HepG2 (cell line): Measurements from ENCODE around the gene TLR9. TPM values are rescaled to one million over a fixed set of nuclear protein-coding genes. Genes with fewer than 3 reads are reported as not detected.

Experiments
- ATAC-seq: fragments of 200-7000 bp; cut with Tn5 transposase; 3 replicates; pipeline ENCODE4 v1.9.1; 2020; ENCODE audit warnings: mild to moderate bottlenecking, moderate library complexity
- BruUV-seq: library from RNA; stranded (reverse); fragments of 400-500 nt; replicated peaks from 2 replicates; lab custom pipeline; 2021; lab: Mats Ljungman, UMichigan
- CTCF ChIA-PET: fragments of 300-600 bp; formaldehyde crosslinking; extraction: SDS; loops from one replicate; lab custom pipeline; 2021; ENCODE audit warnings: low total read pairs, inconsistent platforms, low intra/inter-chr PET ratio; lab: Yijun Ruan, JAX
- POLR2A ChIA-PET: fragments of 350-600 bp; sonication (Branson Sonifier 250); formaldehyde crosslinking; loops from one replicate; lab custom pipeline; 2020; ENCODE audit warnings: antibody characterized with exemption, inconsistent platforms; lab: Yijun Ruan, JAX
- DNase-seq: peaks from one replicate; pipeline ENCODE4 v3.0.0-alpha.2; 2015; ENCODE audit warnings: low spot score
- FAIRE-seq: peaks from 3 replicates; lab custom pipeline; 2011; peaks lifted over from hg19 to GRCh38; lab: Jason Lieb, UNC
- H2AFZ ChIP-seq: one replicate; pipeline ENCODE4 v1.6.1; 2011; ENCODE audit warnings: low read length, inconsistent platforms
- H3K27ac ChIP-seq: fragments of 300-600 bp; 3 replicates; pipeline ENCODE4 v1.8.0; 2011; ENCODE audit warnings: mixed run types, mild to moderate bottlenecking, mixed read lengths, low read length, inconsistent platforms; ENCODE audit not compliant: insufficient read depth; ENCODE audit errors: extremely low read length
- H3K27me3 ChIP-seq, 2 experiments: fragments of 200-600 bp in 1 of 2; 2 replicates in 1 of 2; 3 replicates in 1 of 2; pipeline versions ENCODE4 v1.6.0 to v1.8.0; 2011; ENCODE audit warnings: low read length in 2 of 2, mild to moderate bottlenecking in 2 of 2, moderate library complexity in 2 of 2, inconsistent platforms in 1 of 2; ENCODE audit not compliant: insufficient read depth in 2 of 2, control insufficient read depth in 1 of 2
- H3K36me3 ChIP-seq, 2 experiments: fragments of 200-600 bp in 1 of 2; replicated peaks in 1 of 2; 2 replicates in 1 of 2; 3 replicates in 1 of 2; pipeline versions ENCODE4 v1.5.1 to v1.8.0; 2011; ENCODE audit warnings: low read length in 2 of 2, inconsistent platforms in 1 of 2; ENCODE audit not compliant: insufficient read depth in 2 of 2, control insufficient read depth in 1 of 2
- H3K4me1 ChIP-seq: 2 replicates; pipeline ENCODE4 v1.5.1; 2012; ENCODE audit warnings: low read length, inconsistent platforms; ENCODE audit not compliant: insufficient read depth
- H3K4me2 ChIP-seq: 2 replicates; pipeline ENCODE4 v1.6.0; 2011; ENCODE audit warnings: low read depth, low read length, inconsistent platforms
- H3K4me3 ChIP-seq, 3 experiments: fragments of 200-600 bp in 1 of 3; sonication (generic), shearing (Covaris generic) in 1 of 3; replicated peaks in 1 of 3; 2 replicates each; pipeline ENCODE4 v1.5.1; 2011 to 2016; ENCODE audit warnings: low read length in 3 of 3, inconsistent platforms in 2 of 3, low read depth in 2 of 3, mild to moderate bottlenecking in 2 of 3, control low read depth in 1 of 3, mixed read lengths in 1 of 3; ENCODE audit not compliant: insufficient read depth in 1 of 3
- H3K79me2 ChIP-seq: one replicate; pipeline ENCODE4 v1.6.1; 2011; ENCODE audit warnings: low read length, inconsistent platforms; ENCODE audit not compliant: insufficient read depth
- H3K9ac ChIP-seq: 2 replicates; pipeline ENCODE4 v1.6.0; 2011; ENCODE audit warnings: mild to moderate bottlenecking, low read depth, low read length, inconsistent platforms; ENCODE audit not compliant: insufficient read depth
- H3K9me3 ChIP-seq: 2 replicates; pipeline ENCODE4 v1.5.1; 2012; ENCODE audit warnings: mild to moderate bottlenecking, low read length
- H4K20me1 ChIP-seq: 2 replicates; pipeline ENCODE4 v1.6.0; 2011; ENCODE audit warnings: inconsistent platforms, mild to moderate bottlenecking, low read length, moderate library complexity; ENCODE audit not compliant: insufficient read depth
- IKZF4 ChIP-seq: sonication (generic); formaldehyde crosslinking; IDR thresholded peaks from 2 replicates; pipeline ENCODE4 v1.5.1; 2020; ENCODE audit warnings: borderline replicate concordance, mild to moderate bottlenecking, low read depth, missing genetic modification reagents; ENCODE audit errors: not compliant biosample characterization
- NFKB2 ChIP-seq: sonication (generic); formaldehyde crosslinking; IDR thresholded peaks from 2 replicates; pipeline ENCODE4 v1.4.0; 2020; ENCODE audit warnings: missing genetic modification reagents, borderline replicate concordance
- PLRG1 ChIP-seq: fragments of 450-650 bp; conservative IDR thresholded peaks from 2 replicates; pipeline ENCODE4 v1.6.1; 2016
- SETDB1 ChIP-seq: sonication (generic); formaldehyde crosslinking; IDR thresholded peaks from 2 replicates; pipeline ENCODE4 v1.5.1; 2020; ENCODE audit warnings: missing genetic modification reagents, mild to moderate bottlenecking, borderline replicate concordance
- WGBS: methylation state at CpG from one replicate; pipeline ENCODE4 v1.1.6; 2017; ENCODE audit warnings: low lambda C conversion rate; 5-methylcytosine and 5-hydroxymethylcytosine counted together
- in situ Hi-C: cut with HindIII; loops from 2 replicates; pipeline ENCODE4 v1.10.0; 2017; ENCODE audit warnings: low pct_unique_long_range_greater_than_20kb; ENCODE audit not compliant: extremely low pct_ligation_motif_present
- intact Hi-C: fragments of 100-400 bp; cut with micrococcal nuclease; formaldehyde crosslinking; loops from one replicate; pipeline ENCODE4 v1.10.0; 2022; ENCODE audit not compliant: unreplicated experiment
- polyA plus RNA-seq, 8 experiments: library from polyadenylated mRNA; depleted of rRNA in 3 of 8; stranded (reverse) in 7 of 8; unstranded in 1 of 8; fragments of >200 nt; fragmentation: Illumina TruSeq in 4 of 8; extraction: Trizol in 4 of 8; gene quantifications; 2 replicates each; pipeline versions ENCODE4 v1.2.1 to v1.2.3, GENCODE V29; 2011 to 2016; ENCODE audit warnings: low read depth in 4 of 8, missing spikeins in 1 of 8, mixed read lengths in 1 of 8; ENCODE audit not compliant: insufficient read depth in 1 of 8
- total RNA-seq, 5 experiments: library from RNA; depleted of rRNA; stranded (reverse); fragments of >200 nt; fragmentation: Illumina TruSeq; extraction: Trizol; gene quantifications; 2 replicates each; pipeline ENCODE4 v1.2.3, GENCODE V29; 2016; ENCODE audit warnings: low read depth in 1 of 5
- TF ChIP-seq, protein P1 (sequence below): sonication (generic); formaldehyde crosslinking; IDR thresholded peaks from 2 replicates; pipeline ENCODE4 v1.4.0; 2020; ENCODE audit warnings: mild to moderate bottlenecking, missing genetic modification reagents
- TF ChIP-seq, protein P2 (sequence below): sonication (generic); formaldehyde crosslinking; IDR thresholded peaks from 2 replicates; pipeline ENCODE4 v1.5.1; 2020; ENCODE audit warnings: missing genetic modification reagents, mild to moderate bottlenecking, borderline replicate concordance
- TF ChIP-seq, protein P3 (sequence below): sonication (generic); formaldehyde crosslinking; IDR thresholded peaks from 2 replicates; pipeline ENCODE4 v1.8.1; 2022; ENCODE audit warnings: mild to moderate bottlenecking, missing genetic modification reagents
- TF ChIP-seq, protein P4 (sequence below): sonication (generic); formaldehyde crosslinking; IDR thresholded peaks from 2 replicates; pipeline ENCODE4 v1.5.0; 2020; ENCODE audit warnings: mild to moderate bottlenecking, missing genetic modification reagents
- TF ChIP-seq, protein P5 (sequence below): sonication (generic); formaldehyde crosslinking; IDR thresholded peaks from 2 replicates; pipeline ENCODE4 v1.8.0; 2022; ENCODE audit warnings: mild to moderate bottlenecking, missing genetic modification reagents

Gene TLR9
- total and polyA plus RNA-seq, 2 of the 13 experiments (the other 11 are each of a cell fraction or from before 2014, with no cell fraction given) = not detected

DNA sequence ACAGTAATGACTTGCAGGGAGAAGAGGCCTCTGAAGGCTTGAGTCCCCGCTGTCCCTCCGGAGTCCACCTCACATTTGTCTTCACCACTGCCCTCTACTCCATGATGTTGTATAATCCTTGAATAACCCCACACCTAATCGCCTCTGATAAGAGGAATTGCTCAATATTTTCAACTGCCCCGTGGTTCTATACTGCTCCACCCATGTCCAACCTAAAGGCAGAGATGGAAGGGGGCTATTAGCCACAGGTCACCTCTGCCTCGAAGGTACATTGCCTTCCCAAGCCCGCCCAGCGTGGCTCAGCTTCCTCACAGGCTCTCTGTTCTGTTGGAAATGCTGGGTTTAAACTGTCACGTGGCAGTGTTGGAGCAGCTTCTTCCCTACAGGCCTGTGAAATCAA lies 12.4 kb downstream of the TLR9 start:
- CTCF ChIA-PET = no interaction called here
- no peak for TF ChIP-seq IKZF4 (CRISPR knock-in tag)
- TF ChIP-seq, protein P1, sequence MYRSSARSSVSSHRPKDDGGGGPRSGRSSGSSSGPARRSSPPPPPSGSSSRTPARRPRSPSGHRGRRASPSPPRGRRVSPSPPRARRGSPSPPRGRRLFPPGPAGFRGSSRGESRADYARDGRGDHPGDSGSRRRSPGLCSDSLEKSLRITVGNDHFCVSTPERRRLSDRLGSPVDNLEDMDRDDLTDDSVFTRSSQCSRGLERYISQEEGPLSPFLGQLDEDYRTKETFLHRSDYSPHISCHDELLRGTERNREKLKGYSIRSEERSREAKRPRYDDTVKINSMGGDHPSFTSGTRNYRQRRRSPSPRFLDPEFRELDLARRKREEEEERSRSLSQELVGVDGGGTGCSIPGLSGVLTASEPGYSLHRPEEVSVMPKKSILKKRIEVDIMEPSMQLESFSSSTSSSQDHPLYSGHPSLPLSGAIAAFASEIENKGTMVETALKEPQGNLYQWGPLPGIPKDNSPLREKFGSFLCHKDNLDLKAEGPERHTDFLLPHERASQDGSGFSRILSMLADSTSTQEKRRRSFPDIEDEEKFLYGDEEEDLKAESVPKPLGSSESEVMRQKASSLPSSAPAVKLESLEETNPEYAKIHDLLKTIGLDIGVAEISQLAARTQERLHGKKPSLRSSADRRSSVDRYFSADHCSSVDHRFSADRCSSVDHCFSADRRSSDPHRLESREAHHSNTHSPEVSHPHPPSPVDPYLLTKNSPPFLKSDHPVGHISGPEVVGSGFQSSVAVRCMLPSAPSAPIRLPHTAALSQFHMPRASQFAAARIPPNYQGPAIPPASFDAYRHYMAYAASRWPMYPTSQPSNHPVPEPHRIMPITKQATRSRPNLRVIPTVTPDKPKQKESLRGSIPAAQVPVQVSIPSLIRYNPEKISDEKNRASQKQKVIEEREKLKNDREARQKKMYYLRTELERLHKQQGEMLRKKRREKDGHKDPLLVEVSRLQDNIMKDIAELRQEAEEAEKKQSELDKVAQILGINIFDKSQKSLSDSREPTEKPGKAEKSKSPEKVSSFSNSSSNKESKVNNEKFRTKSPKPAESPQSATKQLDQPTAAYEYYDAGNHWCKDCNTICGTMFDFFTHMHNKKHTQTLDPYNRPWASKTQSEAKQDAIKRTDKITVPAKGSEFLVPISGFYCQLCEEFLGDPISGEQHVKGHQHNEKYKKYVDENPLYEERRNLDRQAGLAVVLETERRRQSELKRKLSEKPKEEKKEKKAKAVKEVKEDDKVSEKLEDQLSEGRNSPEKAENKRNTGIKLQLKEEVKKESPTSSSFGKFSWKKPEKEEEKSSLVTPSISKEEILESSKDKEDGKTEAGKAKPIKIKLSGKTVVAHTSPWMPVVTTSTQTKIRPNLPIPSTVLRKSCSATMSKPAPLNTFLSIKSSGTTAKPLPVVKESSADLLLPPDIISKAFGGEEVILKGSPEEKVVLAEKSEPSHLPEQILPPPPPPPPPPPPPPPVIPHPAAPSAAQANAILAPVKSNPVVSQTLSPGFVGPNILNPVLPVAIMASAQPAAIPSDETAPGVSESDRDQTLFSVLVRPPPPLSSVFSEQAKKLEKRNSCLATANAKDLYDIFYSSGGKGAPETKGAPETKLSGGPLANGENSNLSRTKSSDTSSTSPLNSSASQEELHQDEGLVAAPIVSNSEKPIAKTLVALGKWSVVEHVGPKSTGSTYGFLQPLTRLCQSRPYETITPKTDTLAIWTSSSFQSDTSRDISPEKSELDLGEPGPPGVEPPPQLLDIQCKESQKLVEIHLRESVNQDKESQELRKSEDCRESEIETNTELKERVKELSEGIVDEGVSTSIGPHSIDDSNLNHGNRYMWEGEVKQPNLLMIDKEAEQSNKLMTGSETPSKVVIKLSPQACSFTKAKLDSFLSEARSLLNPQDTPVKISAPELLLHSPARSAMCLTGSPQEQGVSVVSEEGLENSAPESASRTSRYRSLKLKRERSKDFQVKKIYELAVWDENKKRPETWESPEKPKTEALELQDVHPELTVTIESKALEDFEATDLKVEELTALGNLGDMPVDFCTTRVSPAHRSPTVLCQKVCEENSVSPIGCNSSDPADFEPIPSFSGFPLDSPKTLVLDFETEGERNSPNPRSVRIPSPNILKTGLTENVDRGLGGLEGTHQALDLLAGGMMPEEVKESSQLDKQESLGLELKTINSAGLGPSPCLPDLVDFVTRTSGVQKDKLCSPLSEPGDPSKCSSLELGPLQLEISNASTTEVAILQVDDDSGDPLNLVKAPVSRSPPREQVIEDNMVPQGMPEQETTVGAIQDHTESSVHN (CRISPR knock-in tag) = no peak
- TF ChIP-seq PLRG1 = no peak
- TF ChIP-seq, protein P2, sequence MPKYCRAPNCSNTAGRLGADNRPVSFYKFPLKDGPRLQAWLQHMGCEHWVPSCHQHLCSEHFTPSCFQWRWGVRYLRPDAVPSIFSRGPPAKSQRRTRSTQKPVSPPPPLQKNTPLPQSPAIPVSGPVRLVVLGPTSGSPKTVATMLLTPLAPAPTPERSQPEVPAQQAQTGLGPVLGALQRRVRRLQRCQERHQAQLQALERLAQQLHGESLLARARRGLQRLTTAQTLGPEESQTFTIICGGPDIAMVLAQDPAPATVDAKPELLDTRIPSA = no peak
- TF ChIP-seq, protein P3, sequence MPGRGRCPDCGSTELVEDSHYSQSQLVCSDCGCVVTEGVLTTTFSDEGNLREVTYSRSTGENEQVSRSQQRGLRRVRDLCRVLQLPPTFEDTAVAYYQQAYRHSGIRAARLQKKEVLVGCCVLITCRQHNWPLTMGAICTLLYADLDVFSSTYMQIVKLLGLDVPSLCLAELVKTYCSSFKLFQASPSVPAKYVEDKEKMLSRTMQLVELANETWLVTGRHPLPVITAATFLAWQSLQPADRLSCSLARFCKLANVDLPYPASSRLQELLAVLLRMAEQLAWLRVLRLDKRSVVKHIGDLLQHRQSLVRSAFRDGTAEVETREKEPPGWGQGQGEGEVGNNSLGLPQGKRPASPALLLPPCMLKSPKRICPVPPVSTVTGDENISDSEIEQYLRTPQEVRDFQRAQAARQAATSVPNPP = no peak
- TF ChIP-seq SETDB1 (CRISPR knock-in tag) = no peak
- TF ChIP-seq, protein P4, sequence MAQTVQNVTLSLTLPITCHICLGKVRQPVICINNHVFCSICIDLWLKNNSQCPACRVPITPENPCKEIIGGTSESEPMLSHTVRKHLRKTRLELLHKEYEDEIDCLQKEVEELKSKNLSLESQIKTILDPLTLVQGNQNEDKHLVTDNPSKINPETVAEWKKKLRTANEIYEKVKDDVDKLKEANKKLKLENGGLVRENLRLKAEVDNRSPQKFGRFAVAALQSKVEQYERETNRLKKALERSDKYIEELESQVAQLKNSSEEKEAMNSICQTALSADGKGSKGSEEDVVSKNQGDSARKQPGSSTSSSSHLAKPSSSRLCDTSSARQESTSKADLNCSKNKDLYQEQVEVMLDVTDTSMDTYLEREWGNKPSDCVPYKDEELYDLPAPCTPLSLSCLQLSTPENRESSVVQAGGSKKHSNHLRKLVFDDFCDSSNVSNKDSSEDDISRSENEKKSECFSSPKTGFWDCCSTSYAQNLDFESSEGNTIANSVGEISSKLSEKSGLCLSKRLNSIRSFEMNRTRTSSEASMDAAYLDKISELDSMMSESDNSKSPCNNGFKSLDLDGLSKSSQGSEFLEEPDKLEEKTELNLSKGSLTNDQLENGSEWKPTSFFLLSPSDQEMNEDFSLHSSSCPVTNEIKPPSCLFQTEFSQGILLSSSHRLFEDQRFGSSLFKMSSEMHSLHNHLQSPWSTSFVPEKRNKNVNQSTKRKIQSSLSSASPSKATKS (CRISPR knock-in tag) = no peak
- TF ChIP-seq, protein P5, sequence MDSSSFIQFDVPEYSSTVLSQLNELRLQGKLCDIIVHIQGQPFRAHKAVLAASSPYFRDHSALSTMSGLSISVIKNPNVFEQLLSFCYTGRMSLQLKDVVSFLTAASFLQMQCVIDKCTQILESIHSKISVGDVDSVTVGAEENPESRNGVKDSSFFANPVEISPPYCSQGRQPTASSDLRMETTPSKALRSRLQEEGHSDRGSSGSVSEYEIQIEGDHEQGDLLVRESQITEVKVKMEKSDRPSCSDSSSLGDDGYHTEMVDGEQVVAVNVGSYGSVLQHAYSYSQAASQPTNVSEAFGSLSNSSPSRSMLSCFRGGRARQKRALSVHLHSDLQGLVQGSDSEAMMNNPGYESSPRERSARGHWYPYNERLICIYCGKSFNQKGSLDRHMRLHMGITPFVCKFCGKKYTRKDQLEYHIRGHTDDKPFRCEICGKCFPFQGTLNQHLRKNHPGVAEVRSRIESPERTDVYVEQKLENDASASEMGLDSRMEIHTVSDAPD (CRISPR knock-in tag) = no peak
- TF ChIP-seq NFKB2 = no peak

More for the DNA sequence above, 12.4 kb downstream of the TLR9 start:
- no peak for ATAC-seq
- no peaks in the 10 kb centered on the region for H3K27me3 ChIP-seq
- H3K36me3 ChIP-seq = peaks cover 20 to 56% of the 10 kb centered on the region in 2 experiments; a peak in 4 of 5 replicates
- H3K27ac ChIP-seq = no peak overlapping the region
- no peak overlapping the region for H2AFZ ChIP-seq
- 72% methylated on average over 8 of the region's 8 CpGs for whole genome bisulfite sequencing
- no peak overlapping the region for H3K9ac ChIP-seq
- no peak for FAIRE-seq
- intact Hi-C loops = no loop called here
- H3K79me2 ChIP-seq = no peaks in the 10 kb centered on the region
- no peaks in the 10 kb centered on the region for H3K9me3 ChIP-seq
- H4K20me1 ChIP-seq = no peaks in the 10 kb centered on the region
- DNase-seq = no peak
- peaks cover 66% of the 10 kb centered on the region for H3K4me1 ChIP-seq
- POLR2A ChIA-PET = no interaction called here
- in situ Hi-C loops = no loop called here
- no TSS peak for BruUV-seq
- H3K4me2 ChIP-seq = no peak overlapping the region
- no peak overlapping the region for H3K4me3 ChIP-seq
